SIG-M5 treated with dmso at 0.1 percent for 504 hours (cell line): ENCODE data around the gene LIG4.

Source experiments
- DNase-seq: peaks from one replicate; lab custom pipeline; 2025; ENCODE audit not compliant: unreplicated experiment; lab: John Stamatoyannopoulos, UW

Gene LIG4

DNA sequence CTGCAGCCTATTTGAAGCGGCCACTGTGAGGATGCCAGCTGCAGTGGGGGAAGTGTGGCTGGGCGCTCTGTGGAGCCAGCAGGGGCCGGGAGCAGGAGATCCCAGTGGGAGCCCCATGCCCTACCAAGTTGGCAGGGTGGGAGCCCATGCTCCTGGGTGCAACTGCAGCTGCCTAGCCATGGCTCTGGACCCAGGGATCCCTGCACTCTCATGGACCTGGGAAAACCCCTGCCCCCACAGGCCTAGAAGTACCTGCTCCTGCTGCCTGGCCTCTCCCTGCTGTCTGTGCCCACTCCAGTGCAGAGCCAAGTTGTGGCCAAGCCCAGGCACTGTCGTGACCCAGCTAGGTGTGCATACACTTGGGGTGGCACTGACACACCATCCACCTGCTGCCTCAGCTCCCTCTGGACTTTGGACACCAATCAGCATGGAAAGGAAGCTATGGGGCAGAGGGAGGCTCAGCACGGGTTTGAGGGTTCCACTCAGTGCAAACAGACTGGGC is 20.9 kb downstream of the LIG4 start:
- no peak for DNase-seq

- no peak for DNase-seq
Measured at GRCh38 chr13:108193806-108194205, 21.5 kb downstream of the LIG4 start.

GRCh38 chr13:108190897-108191296 is 24.4 kb downstream of the LIG4 start:
- DNase-seq = no peak

- no peak for DNase-seq
Measured at GRCh38 chr13:108188260-108188659, 27.1 kb downstream of the LIG4 start.

- DNase-seq = no peak
Measured at GRCh38 chr13:108185223-108185622, 30.1 kb downstream of the LIG4 start.

- DNase-seq = no peak
Measured at GRCh38 chr13:108182652-108183051, 32.7 kb downstream of the LIG4 start.

- DNase-seq = no peak
Measured at GRCh38 chr13:108178078-108178477, 37.3 kb downstream of the LIG4 start.

DNA sequence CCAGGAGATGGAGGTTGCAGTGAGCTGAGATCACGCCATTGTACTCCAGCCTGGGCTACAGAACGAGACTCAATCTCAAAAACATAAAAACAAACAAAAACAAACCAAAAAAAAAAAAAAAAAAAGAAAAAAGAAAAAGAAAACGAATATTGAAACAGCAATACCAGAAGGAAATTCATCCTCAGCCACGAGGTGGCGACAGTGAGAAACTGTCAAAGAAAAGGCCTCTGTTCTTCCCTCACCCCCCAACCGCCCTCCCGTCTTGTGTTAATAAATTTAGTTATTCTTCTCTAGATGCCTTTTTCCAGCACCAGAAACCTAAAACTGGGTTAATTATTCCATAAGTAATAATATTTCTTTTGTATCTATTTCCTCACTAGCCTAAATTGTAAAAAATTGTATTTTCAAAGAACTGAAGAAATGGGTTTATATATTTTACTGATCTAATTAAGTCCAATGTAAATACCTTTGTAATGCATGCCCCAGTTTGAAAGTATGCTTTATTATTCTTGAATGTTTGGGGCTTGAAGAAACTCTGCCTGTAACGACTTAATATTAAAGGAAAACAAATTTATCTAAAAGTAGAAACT is 38.6 kb downstream of the LIG4 start:
- DNase-seq = no peak

DNA sequence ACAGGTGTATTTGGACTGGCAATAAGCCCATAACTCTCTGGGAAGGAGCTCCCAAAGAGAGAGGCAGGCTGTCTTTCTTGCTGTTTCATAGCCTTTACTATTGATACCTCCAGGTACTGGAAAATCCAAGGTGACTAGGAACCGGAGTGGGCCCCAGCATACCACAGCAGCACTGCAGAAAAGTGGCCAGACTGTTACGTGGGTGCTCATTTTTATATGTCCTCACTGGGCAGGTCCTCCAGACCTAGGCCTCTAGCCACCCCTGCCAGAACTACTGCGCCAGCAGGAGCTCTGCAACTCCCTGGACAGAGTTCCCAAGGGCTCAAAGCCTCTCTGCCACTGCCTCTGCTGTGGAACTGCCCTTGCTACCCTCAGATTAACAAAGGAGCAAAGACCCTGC is 46.4 kb downstream of the LIG4 start:
- no peak for DNase-seq

DNA sequence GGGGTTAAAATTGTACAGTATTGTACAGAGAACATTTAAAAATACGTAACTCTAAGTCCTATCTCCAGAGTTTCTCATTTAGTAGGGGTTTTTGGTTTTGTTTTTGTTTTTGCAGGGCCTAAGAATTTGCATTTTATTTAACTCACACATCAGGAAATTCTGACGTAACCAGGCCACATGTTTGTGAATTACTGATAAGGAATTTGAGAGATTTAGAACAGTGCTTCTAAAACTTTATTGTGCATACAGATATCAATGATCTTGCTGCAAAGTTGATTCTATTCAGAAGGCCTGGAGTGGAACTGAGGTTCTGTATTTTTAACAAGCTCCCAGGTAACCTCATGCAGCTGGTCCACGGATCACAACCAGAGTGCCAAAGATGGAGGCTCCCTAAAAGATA is 49.3 kb downstream of the LIG4 start:
- DNase-seq = no peak

GRCh38 chr13:108158746-108159145 is 56.6 kb downstream of the LIG4 start:
- DNase-seq = no peak
